ENCODE results near the gene SRCIN1.
"Not testable (repeated sequence)": the region's sequence is repeated elsewhere in the genome, so short reads cannot be mapped to it uniquely, and the experiment has no call there.

SRCIN1 gene

GRCh38 chr17:38544839-38545209, 60.9 kb downstream of the SRCIN1 start:
- ATAC-seq (no peak), DNase-seq (no peak)
- H3K27me3 Mint-ChIP-seq, result peaks cover 12% of the 10 kb centered on the region

GRCh38 chr17:38544175-38544838, 61.4 kb downstream of the SRCIN1 start:
- DNase-seq, result no peak
- Mint-ChIP-seq H3K4me1 (no peaks in the 10 kb centered on the region), H3K4me3 (no peak overlapping the region), H3K27ac (no peak overlapping the region), H3K27me3 (peaks cover 12% of the 10 kb centered on the region), H3K9me3 (no peaks in the 10 kb centered on the region), H3K36me3 (ENCODE audit: low read depth) (no peaks in the 10 kb centered on the region)
- no peak for ATAC-seq

More at GRCh38 chr17:38544839-38545209, 60.9 kb downstream of the SRCIN1 start:
- Mint-ChIP-seq H3K4me3 (no peak overlapping the region), H3K9me3 (no peaks in the 10 kb centered on the region), H3K4me1 (no peaks in the 10 kb centered on the region), H3K36me3 (ENCODE audit: low read depth) (no peaks in the 10 kb centered on the region), H3K27ac (no peak overlapping the region)

GRCh38 chr17:38543403-38544174, 62.2 kb downstream of the SRCIN1 start:
- H3K27me3 Mint-ChIP-seq, result peaks cover 12% of the 10 kb centered on the region
- H3K4me3 Mint-ChIP-seq, result no peak overlapping the region
- H3K27ac Mint-ChIP-seq, result no peak overlapping the region
- ATAC-seq (peak; percentile 3), DNase-seq (no peak)
- no peaks in the 10 kb centered on the region for H3K4me1 Mint-ChIP-seq
- no peaks in the 10 kb centered on the region for H3K9me3 Mint-ChIP-seq
- H3K36me3 Mint-ChIP-seq (ENCODE audit: low read depth), result no peaks in the 10 kb centered on the region

- DNase-seq (no peak), ATAC-seq (no peak)
- Mint-ChIP-seq H3K27ac (no peak overlapping the region), H3K27me3 (peaks cover 11% of the 10 kb centered on the region), H3K4me1 (no peaks in the 10 kb centered on the region), H3K9me3 (no peaks in the 10 kb centered on the region), H3K36me3 (ENCODE audit: low read depth) (no peaks in the 10 kb centered on the region), H3K4me3 (no peak overlapping the region)
These were observed 63.5 kb downstream of the SRCIN1 start for GRCh38 chr17:38542286-38542685.

GRCh38 chr17:38541281-38541680, 64.5 kb downstream of the SRCIN1 start:
- H3K27me3 Mint-ChIP-seq, result peaks cover 7% of the 10 kb centered on the region
- ATAC-seq (no peak), DNase-seq (no peak)
- no peaks in the 10 kb centered on the region for H3K4me1 Mint-ChIP-seq
- no peaks in the 10 kb centered on the region for H3K36me3 Mint-ChIP-seq (ENCODE audit: low read depth)
- no peak overlapping the region for H3K27ac Mint-ChIP-seq
- H3K9me3 Mint-ChIP-seq, result no peaks in the 10 kb centered on the region
- no peak overlapping the region for H3K4me3 Mint-ChIP-seq

GRCh38 chr17:38540514-38541045, 65.2 kb downstream of the SRCIN1 start:
- Mint-ChIP-seq H3K4me1 (no peaks in the 10 kb centered on the region), H3K36me3 (ENCODE audit: low read depth) (no peaks in the 10 kb centered on the region), H3K27me3 (peaks cover 11% of the 10 kb centered on the region), H3K9me3 (no peaks in the 10 kb centered on the region), H3K4me3 (no peak overlapping the region), H3K27ac (no peak overlapping the region)
- DNase-seq (no peak), ATAC-seq (no peak)

- DNase-seq, result no peak
- peaks cover 14% of the 10 kb centered on the region for H3K27me3 Mint-ChIP-seq
- H3K36me3 Mint-ChIP-seq (ENCODE audit: low read depth), result no peaks in the 10 kb centered on the region
- H3K9me3 Mint-ChIP-seq, result no peaks in the 10 kb centered on the region
- no peak overlapping the region for H3K4me3 Mint-ChIP-seq
- H3K27ac Mint-ChIP-seq, result no peak overlapping the region
- no peaks in the 10 kb centered on the region for H3K4me1 Mint-ChIP-seq
- no peak for ATAC-seq
These were observed 66.4 kb downstream of the SRCIN1 start for GRCh38 chr17:38539386-38539785.

- Mint-ChIP-seq H3K27me3 (peaks cover 14% of the 10 kb centered on the region), H3K9me3 (no peaks in the 10 kb centered on the region), H3K27ac (no peak overlapping the region)
These were observed 66.8 kb downstream of the SRCIN1 start for GRCh38 chr17:38538906-38539305.

GRCh38 chr17:38536661-38537060, 69.1 kb downstream of the SRCIN1 start:
- ATAC-seq (no peak), DNase-seq (no peak)
- H3K9me3 Mint-ChIP-seq, result no peaks in the 10 kb centered on the region
- H3K4me1 Mint-ChIP-seq, result no peaks in the 10 kb centered on the region
- no peaks in the 10 kb centered on the region for H3K36me3 Mint-ChIP-seq (ENCODE audit: low read depth)
- peaks cover 15% of the 10 kb centered on the region for H3K27me3 Mint-ChIP-seq
- no peak overlapping the region for H3K27ac Mint-ChIP-seq
- H3K4me3 Mint-ChIP-seq, result no peak overlapping the region

More at GRCh38 chr17:38538906-38539305, 66.8 kb downstream of the SRCIN1 start:
- DNase-seq (no peak), ATAC-seq (no peak)
- Mint-ChIP-seq H3K36me3 (ENCODE audit: low read depth) (no peaks in the 10 kb centered on the region), H3K4me3 (no peak overlapping the region), H3K4me1 (no peaks in the 10 kb centered on the region)

- H3K4me3 Mint-ChIP-seq, result no peak overlapping the region
- H3K9me3 Mint-ChIP-seq, result no peaks in the 10 kb centered on the region
- no peak overlapping the region for H3K27ac Mint-ChIP-seq
These were observed 69.9 kb downstream of the SRCIN1 start for GRCh38 chr17:38535886-38536285.

GRCh38 chr17:38534498-38534885, 71.3 kb downstream of the SRCIN1 start:
- H3K27ac Mint-ChIP-seq, result no peak overlapping the region
- ATAC-seq (no peak), DNase-seq (no peak)
- H3K36me3 Mint-ChIP-seq (ENCODE audit: low read depth), result no peaks in the 10 kb centered on the region
- no peaks in the 10 kb centered on the region for H3K9me3 Mint-ChIP-seq
- peaks cover 22% of the 10 kb centered on the region for H3K27me3 Mint-ChIP-seq
- H3K4me3 Mint-ChIP-seq, result no peak overlapping the region
- no peaks in the 10 kb centered on the region for H3K4me1 Mint-ChIP-seq

More at GRCh38 chr17:38535886-38536285, 69.9 kb downstream of the SRCIN1 start:
- Mint-ChIP-seq H3K36me3 (ENCODE audit: low read depth) (no peaks in the 10 kb centered on the region), H3K27me3 (peaks cover 13% of the 10 kb centered on the region), H3K4me1 (no peaks in the 10 kb centered on the region)
- DNase-seq (no peak), ATAC-seq (no peak)

- no peaks in the 10 kb centered on the region for H3K36me3 Mint-ChIP-seq (ENCODE audit: low read depth)
- H3K27me3 Mint-ChIP-seq, result peaks cover 22% of the 10 kb centered on the region
- DNase-seq, result no peak
- no peaks in the 10 kb centered on the region for H3K4me1 Mint-ChIP-seq
- no peaks in the 10 kb centered on the region for H3K9me3 Mint-ChIP-seq
- no peak for ATAC-seq
- H3K27ac Mint-ChIP-seq, result no peak overlapping the region
- no peak overlapping the region for H3K4me3 Mint-ChIP-seq
These were observed 71.8 kb downstream of the SRCIN1 start for GRCh38 chr17:38533866-38534497.

GRCh38 chr17:38533241-38533640, 72.5 kb downstream of the SRCIN1 start:
- Mint-ChIP-seq H3K27me3 (peaks cover 25% of the 10 kb centered on the region), H3K36me3 (ENCODE audit: low read depth) (no peaks in the 10 kb centered on the region), H3K27ac (no peak overlapping the region), H3K4me3 (no peak overlapping the region), H3K4me1 (peaks cover 5% of the 10 kb centered on the region), H3K9me3 (no peaks in the 10 kb centered on the region)
- ATAC-seq, result no peak
- no peak for DNase-seq

GRCh38 chr17:38532451-38532850, 73.3 kb downstream of the SRCIN1 start:
- Mint-ChIP-seq H3K9me3 (no peaks in the 10 kb centered on the region), H3K27ac (peak overlapping the region; percentile 21), H3K4me1 (peaks cover 12% of the 10 kb centered on the region), H3K27me3 (peaks cover 30% of the 10 kb centered on the region), H3K4me3 (no peak overlapping the region), H3K36me3 (ENCODE audit: low read depth) (no peaks in the 10 kb centered on the region)
- DNase-seq, result no peak
- no peak for ATAC-seq

- not testable (repeated sequence) for H3K36me3 Mint-ChIP-seq (ENCODE audit: low read depth); ATAC-seq; H3K9me3 Mint-ChIP-seq; DNase-seq; H3K4me3 Mint-ChIP-seq; H3K27ac Mint-ChIP-seq
- Mint-ChIP-seq H3K27me3 (peaks cover 30% of the 10 kb centered on the region), H3K4me1 (peaks cover 12% of the 10 kb centered on the region)
These were observed 74.0 kb downstream of the SRCIN1 start for GRCh38 chr17:38531761-38532160.

Data from activated naive CD8-positive, alpha-beta T cell treated with anti-CD3 and anti-CD28 coated beads, Interleukin-2, amount 50 U/mL, for 24 hours (primary cell).